GM12878 (cell line): ENCODE results near the gene MYO6. TPM values are rescaled to one million over a fixed set of nuclear protein-coding genes. Genes with fewer than 3 reads are reported as not detected.

ENCODE experiments used
- ASH2L ChIP-seq: fragments of 300-600, 200-600 bp; sonication (generic); IDR thresholded peaks from 2 replicates; pipeline ENCODE4 v1.6.1; 2017; ENCODE audit warnings: low read depth, mild to moderate bottlenecking, borderline replicate concordance
- BCL11A ChIP-seq: IDR thresholded peaks from 2 replicates; pipeline ENCODE4 v1.6.1; 2011; ENCODE audit warnings: low read depth, low read length
- BRCA1 ChIP-seq: IDR thresholded peaks from 2 replicates; pipeline ENCODE4 v1.6.1; 2011; ENCODE audit warnings: low read depth, low read length, improper control_type of control experiment
- CBX3 ChIP-seq: fragments of 200-600 bp; sonication (generic); IDR thresholded peaks from 2 replicates; pipeline ENCODE4 v1.6.1; 2016; ENCODE audit warnings: low read depth, borderline replicate concordance
- DPF2 ChIP-seq: fragments of 450-650 bp; IDR thresholded peaks from 2 replicates; pipeline ENCODE4 v1.6.1; 2017; ENCODE audit warnings: mild to moderate bottlenecking
- FOXM1 ChIP-seq: IDR thresholded peaks from 2 replicates; pipeline ENCODE4 v1.6.1; 2012; ENCODE audit warnings: low read depth, mild to moderate bottlenecking, inconsistent platforms, low read length, moderate library complexity
- HCFC1 ChIP-seq: fragments of 150-350 bp; IDR thresholded peaks from 2 replicates; pipeline ENCODE4 v1.6.1; 2014; ENCODE audit warnings: low read length
- IKZF1 ChIP-seq: fragments of 450-650 bp; conservative IDR thresholded peaks from 2 replicates; pipeline ENCODE4 v1.6.1; 2017; ENCODE audit warnings: antibody characterized with exemption, mild to moderate bottlenecking
- IKZF2 ChIP-seq, 2 experiments: fragments of 450-650 bp; IDR thresholded peaks; 2 replicates each; pipeline ENCODE4 v1.6.1; 2017; ENCODE audit warnings: mild to moderate bottlenecking in 2 of 2, moderate library complexity in 2 of 2
- NBN ChIP-seq: fragments of 450-650 bp; IDR thresholded peaks from 2 replicates; pipeline ENCODE4 v1.6.1; 2016
- NR2C1 ChIP-seq: fragments of 450-650 bp; IDR thresholded peaks from 2 replicates; pipeline ENCODE4 v1.6.1; 2017; ENCODE audit warnings: antibody characterized with exemption, mild to moderate bottlenecking, moderate library complexity
- POLR2A ChIP-seq: IDR thresholded peaks from 2 replicates; pipeline ENCODE4 v1.6.1; 2011; ENCODE audit warnings: low read depth, mild to moderate bottlenecking, low read length
- SMAD1 ChIP-seq: fragments of 450-650 bp; IDR thresholded peaks from 2 replicates; pipeline ENCODE4 v1.6.1; 2018; ENCODE audit warnings: mild to moderate bottlenecking, low read depth; ENCODE audit not compliant: partially characterized antibody
- SMARCA5 ChIP-seq: fragments of 450-650 bp; IDR thresholded peaks from 2 replicates; pipeline ENCODE4 v1.6.1; 2017; ENCODE audit warnings: mild to moderate bottlenecking
- SMC3 ChIP-seq: IDR thresholded peaks from 2 replicates; pipeline ENCODE4 v1.6.1; 2011; ENCODE audit warnings: low read length, improper control_type of control experiment, borderline replicate concordance
- TCF7 ChIP-seq: IDR thresholded peaks from 2 replicates; pipeline ENCODE4 v1.6.1; 2014; ENCODE audit warnings: antibody characterized with exemption, borderline replicate concordance
- polyA plus RNA-seq, 11 experiments: library from polyadenylated mRNA; depleted of rRNA in 4 of 11; unstranded in 6 of 11; stranded (reverse) in 5 of 11; fragments of >200 nt; fragmentation: Nextera tagmentation in 4 of 11; fragmentation: Illumina TruSeq in 1 of 11; extraction: Ambion mirVana in 4 of 11; extraction: Trizol in 1 of 11; gene quantifications; 1 replicate in 1 of 11; 2 replicates in 10 of 11; pipeline versions ENCODE4 v1.2.1 to v1.2.3, GENCODE V29; 2011 to 2016; ENCODE audit warnings: inconsistent platforms in 2 of 11, missing spikeins in 2 of 11, low read depth in 1 of 11
- total RNA-seq, 4 experiments: library from RNA; depleted of rRNA in 3 of 4; stranded (reverse); fragments of >200 nt in 3 of 4; fragmentation: Illumina TruSeq in 1 of 4; extraction: Trizol in 1 of 4; gene quantifications; 2 replicates each; pipeline versions ENCODE4 v1.2.1 to v1.2.3, GENCODE V29; 2013 to 2021
- TF ChIP-seq, protein P1 (sequence below): fragments of 450-650 bp; IDR thresholded peaks from 2 replicates; pipeline ENCODE4 v1.6.1; 2017; ENCODE audit warnings: borderline replicate concordance
- TF ChIP-seq, protein P2 (sequence below): IDR thresholded peaks from 2 replicates; pipeline ENCODE4 v1.6.1; 2011; ENCODE audit warnings: low read depth, mild to moderate bottlenecking, low read length, moderate library complexity, borderline replicate concordance; ENCODE audit errors: extremely low read depth
- TF ChIP-seq, protein P3 (sequence below): fragments of 450-650 bp; IDR thresholded peaks from 2 replicates; pipeline ENCODE4 v1.6.1; 2016; ENCODE audit warnings: mild to moderate bottlenecking
- TF ChIP-seq, protein P4 (sequence below): IDR thresholded peaks from 2 replicates; pipeline ENCODE4 v1.6.1; 2011; ENCODE audit warnings: borderline replicate concordance, low read depth, mild to moderate bottlenecking, moderate library complexity, low read length; ENCODE audit not compliant: insufficient read depth, poor library complexity, severe bottlenecking
- TF ChIP-seq, protein P5 (sequence below): fragments of 150-350 bp; IDR thresholded peaks from 2 replicates; pipeline ENCODE4 v1.6.1; 2016; ENCODE audit warnings: low read depth, low read length
- TF ChIP-seq, protein P6 (sequence below): fragments of 450-650 bp; IDR thresholded peaks from 2 replicates; pipeline ENCODE4 v1.6.1; 2017; ENCODE audit warnings: mild to moderate bottlenecking, low read depth, inconsistent platforms; ENCODE audit not compliant: poor library complexity, severe bottlenecking

MYO6 gene
- total and polyA plus RNA-seq, 10 of the 15 experiments (the other 5 are each of a cell fraction or from before 2014, with no cell fraction given), result 7.9 to 30.4 (median 16.8) TPM

DNA sequence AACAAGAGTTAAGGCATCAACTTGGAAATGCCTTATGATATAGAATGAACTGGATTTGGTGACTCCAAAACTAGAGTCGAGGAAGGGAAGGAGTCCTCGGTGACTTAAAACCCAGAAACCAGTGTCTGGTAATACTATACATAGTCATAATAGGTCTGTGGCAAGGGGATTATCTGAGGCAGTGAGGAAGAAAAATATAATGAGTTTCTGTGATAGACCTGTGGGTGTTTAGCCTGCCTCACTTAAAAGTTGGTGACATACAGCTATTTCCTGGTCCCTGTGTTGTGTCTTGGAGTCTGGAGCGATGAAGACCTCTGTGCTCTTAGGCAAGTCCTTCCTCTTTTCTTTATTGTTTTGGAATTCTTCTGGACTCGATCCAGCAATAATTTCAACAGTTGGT lies 5.1 kb upstream of the MYO6 start (continued):
- TF ChIP-seq, protein P1, sequence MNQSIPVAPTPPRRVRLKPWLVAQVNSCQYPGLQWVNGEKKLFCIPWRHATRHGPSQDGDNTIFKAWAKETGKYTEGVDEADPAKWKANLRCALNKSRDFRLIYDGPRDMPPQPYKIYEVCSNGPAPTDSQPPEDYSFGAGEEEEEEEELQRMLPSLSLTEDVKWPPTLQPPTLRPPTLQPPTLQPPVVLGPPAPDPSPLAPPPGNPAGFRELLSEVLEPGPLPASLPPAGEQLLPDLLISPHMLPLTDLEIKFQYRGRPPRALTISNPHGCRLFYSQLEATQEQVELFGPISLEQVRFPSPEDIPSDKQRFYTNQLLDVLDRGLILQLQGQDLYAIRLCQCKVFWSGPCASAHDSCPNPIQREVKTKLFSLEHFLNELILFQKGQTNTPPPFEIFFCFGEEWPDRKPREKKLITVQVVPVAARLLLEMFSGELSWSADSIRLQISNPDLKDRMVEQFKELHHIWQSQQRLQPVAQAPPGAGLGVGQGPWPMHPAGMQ, result no peak
- TF ChIP-seq, protein P2, sequence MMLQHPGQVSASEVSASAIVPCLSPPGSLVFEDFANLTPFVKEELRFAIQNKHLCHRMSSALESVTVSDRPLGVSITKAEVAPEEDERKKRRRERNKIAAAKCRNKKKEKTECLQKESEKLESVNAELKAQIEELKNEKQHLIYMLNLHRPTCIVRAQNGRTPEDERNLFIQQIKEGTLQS, result no peak
- TF ChIP-seq HCFC1 (no peak), TCF7 (no peak), POLR2A (no peak), SMARCA5 (no peak), IKZF1 (peak; percentile 61), IKZF2 (IDR thresholded peaks at IDR 0.05) (peak; percentile 51 to 68; a peak in 2 of 4 replicates), FOXM1 (no peak), BCL11A (peak; percentile 70; the same call in 1 of the 2 replicates), SMAD1 (no peak), NR2C1 (no peak), SMC3 (no peak), BRCA1 (no peak), ASH2L (no peak), CBX3 (no peak), NBN (peak; percentile 50; the same call in 1 of the 2 replicates), DPF2 (peak; percentile 60; the same call in 1 of the 2 replicates)
- TF ChIP-seq, protein P3, sequence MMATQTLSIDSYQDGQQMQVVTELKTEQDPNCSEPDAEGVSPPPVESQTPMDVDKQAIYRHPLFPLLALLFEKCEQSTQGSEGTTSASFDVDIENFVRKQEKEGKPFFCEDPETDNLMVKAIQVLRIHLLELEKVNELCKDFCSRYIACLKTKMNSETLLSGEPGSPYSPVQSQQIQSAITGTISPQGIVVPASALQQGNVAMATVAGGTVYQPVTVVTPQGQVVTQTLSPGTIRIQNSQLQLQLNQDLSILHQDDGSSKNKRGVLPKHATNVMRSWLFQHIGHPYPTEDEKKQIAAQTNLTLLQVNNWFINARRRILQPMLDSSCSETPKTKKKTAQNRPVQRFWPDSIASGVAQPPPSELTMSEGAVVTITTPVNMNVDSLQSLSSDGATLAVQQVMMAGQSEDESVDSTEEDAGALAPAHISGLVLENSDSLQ, result 0 out of 2 replicates have a peak, but pooled peaks have one; percentile 9
- TF ChIP-seq, protein P4, sequence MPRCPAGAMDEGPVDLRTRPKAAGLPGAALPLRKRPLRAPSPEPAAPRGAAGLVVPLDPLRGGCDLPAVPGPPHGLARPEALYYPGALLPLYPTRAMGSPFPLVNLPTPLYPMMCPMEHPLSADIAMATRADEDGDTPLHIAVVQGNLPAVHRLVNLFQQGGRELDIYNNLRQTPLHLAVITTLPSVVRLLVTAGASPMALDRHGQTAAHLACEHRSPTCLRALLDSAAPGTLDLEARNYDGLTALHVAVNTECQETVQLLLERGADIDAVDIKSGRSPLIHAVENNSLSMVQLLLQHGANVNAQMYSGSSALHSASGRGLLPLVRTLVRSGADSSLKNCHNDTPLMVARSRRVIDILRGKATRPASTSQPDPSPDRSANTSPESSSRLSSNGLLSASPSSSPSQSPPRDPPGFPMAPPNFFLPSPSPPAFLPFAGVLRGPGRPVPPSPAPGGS, result no peak
- TF ChIP-seq, protein P5, sequence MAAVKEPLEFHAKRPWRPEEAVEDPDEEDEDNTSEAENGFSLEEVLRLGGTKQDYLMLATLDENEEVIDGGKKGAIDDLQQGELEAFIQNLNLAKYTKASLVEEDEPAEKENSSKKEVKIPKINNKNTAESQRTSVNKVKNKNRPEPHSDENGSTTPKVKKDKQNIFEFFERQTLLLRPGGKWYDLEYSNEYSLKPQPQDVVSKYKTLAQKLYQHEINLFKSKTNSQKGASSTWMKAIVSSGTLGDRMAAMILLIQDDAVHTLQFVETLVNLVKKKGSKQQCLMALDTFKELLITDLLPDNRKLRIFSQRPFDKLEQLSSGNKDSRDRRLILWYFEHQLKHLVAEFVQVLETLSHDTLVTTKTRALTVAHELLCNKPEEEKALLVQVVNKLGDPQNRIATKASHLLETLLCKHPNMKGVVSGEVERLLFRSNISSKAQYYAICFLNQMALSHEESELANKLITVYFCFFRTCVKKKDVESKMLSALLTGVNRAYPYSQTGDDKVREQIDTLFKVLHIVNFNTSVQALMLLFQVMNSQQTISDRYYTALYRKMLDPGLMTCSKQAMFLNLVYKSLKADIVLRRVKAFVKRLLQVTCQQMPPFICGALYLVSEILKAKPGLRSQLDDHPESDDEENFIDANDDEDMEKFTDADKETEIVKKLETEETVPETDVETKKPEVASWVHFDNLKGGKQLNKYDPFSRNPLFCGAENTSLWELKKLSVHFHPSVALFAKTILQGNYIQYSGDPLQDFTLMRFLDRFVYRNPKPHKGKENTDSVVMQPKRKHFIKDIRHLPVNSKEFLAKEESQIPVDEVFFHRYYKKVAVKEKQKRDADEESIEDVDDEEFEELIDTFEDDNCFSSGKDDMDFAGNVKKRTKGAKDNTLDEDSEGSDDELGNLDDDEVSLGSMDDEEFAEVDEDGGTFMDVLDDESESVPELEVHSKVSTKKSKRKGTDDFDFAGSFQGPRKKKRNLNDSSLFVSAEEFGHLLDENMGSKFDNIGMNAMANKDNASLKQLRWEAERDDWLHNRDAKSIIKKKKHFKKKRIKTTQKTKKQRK, result no peak
- TF ChIP-seq, protein P6, sequence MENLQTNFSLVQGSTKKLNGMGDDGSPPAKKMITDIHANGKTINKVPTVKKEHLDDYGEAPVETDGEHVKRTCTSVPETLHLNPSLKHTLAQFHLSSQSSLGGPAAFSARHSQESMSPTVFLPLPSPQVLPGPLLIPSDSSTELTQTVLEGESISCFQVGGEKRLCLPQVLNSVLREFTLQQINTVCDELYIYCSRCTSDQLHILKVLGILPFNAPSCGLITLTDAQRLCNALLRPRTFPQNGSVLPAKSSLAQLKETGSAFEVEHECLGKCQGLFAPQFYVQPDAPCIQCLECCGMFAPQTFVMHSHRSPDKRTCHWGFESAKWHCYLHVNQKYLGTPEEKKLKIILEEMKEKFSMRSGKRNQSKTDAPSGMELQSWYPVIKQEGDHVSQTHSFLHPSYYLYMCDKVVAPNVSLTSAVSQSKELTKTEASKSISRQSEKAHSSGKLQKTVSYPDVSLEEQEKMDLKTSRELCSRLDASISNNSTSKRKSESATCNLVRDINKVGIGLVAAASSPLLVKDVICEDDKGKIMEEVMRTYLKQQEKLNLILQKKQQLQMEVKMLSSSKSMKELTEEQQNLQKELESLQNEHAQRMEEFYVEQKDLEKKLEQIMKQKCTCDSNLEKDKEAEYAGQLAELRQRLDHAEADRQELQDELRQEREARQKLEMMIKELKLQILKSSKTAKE, result peak; percentile 72
